H9 (cell line): Measurements from ENCODE around the gene R3HDM4. TPM values are rescaled to one million over a fixed set of nuclear protein-coding genes. Genes with fewer than 3 reads are reported as not detected.

Experiments used
- DNase-seq: peaks from one replicate; pipeline ENCODE4 v3.0.0-alpha.2; 2017
- H2AFZ ChIP-seq: one replicate; pipeline ENCODE4 v1.6.1; 2013; ENCODE audit warnings: mild to moderate bottlenecking, low read length, control low read depth, moderate library complexity
- H2AK5ac ChIP-seq: 2 replicates; pipeline ENCODE4 v1.6.1; 2013; ENCODE audit warnings: low read length, control low read depth, mixed read lengths; ENCODE audit not compliant: insufficient read length
- H2BK120ac ChIP-seq: one replicate; pipeline ENCODE4 v1.6.1; 2013; ENCODE audit warnings: low read depth, mild to moderate bottlenecking, low read length, control low read depth, inconsistent platforms; ENCODE audit not compliant: poor library complexity, severe bottlenecking
- H2BK12ac ChIP-seq: 2 replicates; pipeline ENCODE4 v1.6.1; 2013; ENCODE audit warnings: low read length, control low read depth, mixed read lengths, low read depth; ENCODE audit not compliant: insufficient read length
- H2BK15ac ChIP-seq: 2 replicates; pipeline ENCODE4 v1.6.1; 2013; ENCODE audit warnings: low read depth, low read length, control low read depth
- H2BK20ac ChIP-seq: one replicate; pipeline ENCODE4 v1.6.1; 2013; ENCODE audit warnings: low read depth, mild to moderate bottlenecking, low read length, control low read depth, inconsistent platforms; ENCODE audit not compliant: poor library complexity, severe bottlenecking
- H2BK5ac ChIP-seq: 2 replicates; pipeline ENCODE4 v1.6.1; 2013; ENCODE audit warnings: low read length, control low read depth, mixed read lengths; ENCODE audit not compliant: insufficient read length
- H3K14ac ChIP-seq: 2 replicates; pipeline ENCODE4 v1.6.1; 2013; ENCODE audit warnings: low read length, control low read depth; ENCODE audit not compliant: insufficient read depth
- H3K18ac ChIP-seq: 2 replicates; pipeline ENCODE4 v1.6.1; 2013; ENCODE audit warnings: low read depth, mild to moderate bottlenecking, mixed read lengths, low read length, control low read depth; ENCODE audit not compliant: insufficient read length
- H3K23ac ChIP-seq: 2 replicates; pipeline ENCODE4 v1.6.1; 2013; ENCODE audit warnings: low read length, control low read depth, mixed read lengths, low read depth; ENCODE audit not compliant: insufficient read length
- H3K23me2 ChIP-seq: 2 replicates; pipeline ENCODE4 v1.6.1; 2013; ENCODE audit warnings: low read depth, mild to moderate bottlenecking, mixed read lengths, low read length, control low read depth; ENCODE audit not compliant: insufficient read length, poor library complexity, severe bottlenecking
- H3K27ac ChIP-seq: 2 replicates; pipeline ENCODE4 v1.5.1; 2013; ENCODE audit warnings: low read length, control low read depth, mixed read lengths, low read depth; ENCODE audit not compliant: insufficient read length
- H3K27me3 ChIP-seq: 2 replicates; pipeline ENCODE4 v1.6.1; 2013; ENCODE audit warnings: low read length, control low read depth, inconsistent platforms; ENCODE audit not compliant: insufficient read depth
- H3K4ac ChIP-seq: 2 replicates; pipeline ENCODE4 v1.6.1; 2013; ENCODE audit warnings: low read depth, mild to moderate bottlenecking, control low read depth, inconsistent platforms, low read length, moderate library complexity
- H3K4me1 ChIP-seq: 2 replicates; pipeline ENCODE4 v1.6.1; 2013; ENCODE audit warnings: low read length, control low read depth, inconsistent platforms; ENCODE audit not compliant: insufficient read depth
- H3K4me2 ChIP-seq: 2 replicates; pipeline ENCODE4 v1.6.1; 2013; ENCODE audit warnings: low read length, control low read depth, mixed read lengths; ENCODE audit not compliant: insufficient read length, insufficient read depth
- H3K56ac ChIP-seq: 2 replicates; pipeline ENCODE4 v1.6.1; 2013; ENCODE audit warnings: low read depth, mild to moderate bottlenecking, mixed read lengths, low read length, control low read depth; ENCODE audit not compliant: insufficient read length
- H3K79me1 ChIP-seq: 2 replicates; pipeline ENCODE4 v1.6.1; 2013; ENCODE audit warnings: low read depth, mild to moderate bottlenecking, moderate library complexity, low read length, control low read depth, inconsistent platforms; ENCODE audit not compliant: insufficient read depth, poor library complexity, severe bottlenecking
- H3K79me2 ChIP-seq: 2 replicates; pipeline ENCODE4 v1.6.1; 2013; ENCODE audit warnings: low read length, control low read depth, inconsistent platforms; ENCODE audit not compliant: insufficient read depth
- H3K9ac ChIP-seq: 2 replicates; pipeline ENCODE4 v1.6.1; 2013; ENCODE audit warnings: low read length, control low read depth, mixed read lengths; ENCODE audit not compliant: insufficient read length; ENCODE audit errors: extremely low read depth
- H3K9me3 ChIP-seq: one replicate; pipeline ENCODE4 v1.6.1; 2013; ENCODE audit warnings: low read depth, low read length, inconsistent platforms; ENCODE audit not compliant: control insufficient read depth
- H3T11ph ChIP-seq: one replicate; pipeline ENCODE4 v1.6.1; 2013; ENCODE audit warnings: mild to moderate bottlenecking, low read length, control low read depth, inconsistent platforms
- H4K20me1 ChIP-seq: one replicate; pipeline ENCODE4 v1.6.1; 2013; ENCODE audit not compliant: control insufficient read depth, insufficient read length, insufficient read depth
- H4K5ac ChIP-seq: 2 replicates; pipeline ENCODE4 v1.6.1; 2013; ENCODE audit warnings: low read depth, mild to moderate bottlenecking, mixed read lengths, low read length, control low read depth; ENCODE audit not compliant: insufficient read length
- H4K8ac ChIP-seq: replicated peaks from 2 replicates; pipeline ENCODE4 v1.6.1; 2013; ENCODE audit warnings: low read length, control low read depth, mixed read lengths, low read depth; ENCODE audit not compliant: insufficient read length
- H4K91ac ChIP-seq: 2 replicates; pipeline ENCODE4 v1.6.1; 2013; ENCODE audit warnings: low read depth, mild to moderate bottlenecking, moderate library complexity, mixed read lengths, low read length, control low read depth; ENCODE audit not compliant: insufficient read length
- H3K27ac Mint-ChIP-seq, 3 experiments: 2 replicates in 2 of 3; 3 replicates in 1 of 3; pipeline ENCODE4 v1.8.0; 2020 to 2021; ENCODE audit warnings: mixed read lengths in 3 of 3, mild to moderate bottlenecking in 1 of 3, moderate library complexity in 1 of 3
- H3K27me3 Mint-ChIP-seq: 2 replicates; pipeline ENCODE4 v1.8.0; 2021; ENCODE audit warnings: low read depth, mild to moderate bottlenecking, moderate library complexity, mixed read lengths
- H3K36me3 Mint-ChIP-seq, 3 experiments: 2 replicates in 2 of 3; 3 replicates in 1 of 3; pipeline ENCODE4 v1.8.0; 2020 to 2021; ENCODE audit warnings: low read depth in 3 of 3, mixed read lengths in 3 of 3; ENCODE audit not compliant: insufficient read depth in 1 of 3
- H3K4me1 Mint-ChIP-seq, 2 experiments: 2 replicates each; pipeline ENCODE4 v1.8.0; 2020; ENCODE audit warnings: mixed read lengths in 2 of 2
- H3K4me3 Mint-ChIP-seq, 2 experiments: 2 replicates in 1 of 2; 3 replicates in 1 of 2; pipeline ENCODE4 v1.8.0; 2020 to 2021; ENCODE audit warnings: mild to moderate bottlenecking in 2 of 2, mixed read lengths in 2 of 2, moderate library complexity in 1 of 2
- H3K9me3 Mint-ChIP-seq, 2 experiments: 2 replicates in 1 of 2; 3 replicates in 1 of 2; pipeline ENCODE4 v1.8.0; 2020; ENCODE audit warnings: mild to moderate bottlenecking in 2 of 2, mixed read lengths in 2 of 2, moderate library complexity in 1 of 2
- WGBS: extraction: QIAGEN DNeasy Blood & Tissue Kit; methylation state at CpG from one replicate; pipeline ENCODE4 v1.1.7; 2013; ENCODE audit warnings: missing lambda C conversion rate, low lambda C conversion rate, mixed read lengths; ENCODE audit not compliant: insufficient read length; ENCODE audit errors: extremely low coverage; 5-methylcytosine and 5-hydroxymethylcytosine counted together
- total RNA-seq: library from RNA; stranded (reverse); gene quantifications from 2 replicates; pipeline ENCODE4 v1.2.1, GENCODE V29; 2021
- TF ChIP-seq, protein P1 (sequence below): fragments of 200-600 bp; sonication (generic); conservative IDR thresholded peaks from 3 replicates; pipeline ENCODE4 v1.8.0; 2021; ENCODE audit warnings: antibody characterized with exemption, mild to moderate bottlenecking

The R3HDM4 gene
- total RNA-seq, 1 experiment from 2014 or later: 66.4 TPM

DNA sequence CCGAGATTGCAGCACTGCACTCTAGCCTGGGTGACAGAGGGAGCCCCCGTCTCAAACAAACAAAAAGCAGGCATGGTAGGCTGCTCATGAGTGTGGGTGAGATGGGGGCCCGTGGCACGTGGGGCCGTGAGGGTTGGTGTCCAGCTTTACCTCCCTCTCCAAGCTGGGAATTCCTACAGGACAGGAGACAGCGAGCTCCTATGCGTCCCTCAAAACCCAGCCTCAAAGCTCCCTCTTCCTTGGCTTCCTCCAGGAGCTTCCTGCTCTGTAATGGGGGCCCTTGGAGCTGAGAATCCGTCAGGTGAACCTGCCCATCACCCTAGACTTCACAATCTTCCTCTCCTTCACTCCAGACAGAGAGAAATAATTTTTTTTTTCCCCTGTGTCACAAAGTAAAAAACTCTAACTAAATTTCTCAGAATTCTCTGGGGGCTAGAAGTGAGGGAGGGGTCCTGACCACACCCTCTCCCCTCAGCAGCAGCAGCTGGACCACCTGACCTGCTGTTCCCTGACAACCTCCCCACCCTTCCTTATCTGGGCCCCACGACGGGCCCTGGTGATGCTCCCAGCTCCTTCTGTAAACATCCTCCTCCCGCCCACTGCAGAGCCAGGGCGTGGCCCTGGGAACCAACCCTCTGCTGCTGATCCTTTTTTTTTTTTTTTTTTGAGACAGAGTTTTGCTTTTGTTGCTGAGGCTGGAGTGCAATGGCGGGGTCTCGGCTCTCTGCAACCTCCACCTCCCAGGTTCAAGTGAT lies 49.0 kb upstream of the R3HDM4 start:
- H3K27me3 ChIP-seq: no peaks in the 10 kb centered on the region
- no peaks in the 10 kb centered on the region for H4K20me1 ChIP-seq
- no peak overlapping the region for H3K4me2 ChIP-seq
- H2BK15ac ChIP-seq: no peak overlapping the region
- Mint-ChIP-seq H3K27me3 (no peaks in the 10 kb centered on the region), H3K36me3 (peaks cover 28 to 58% (median 47%) of the 10 kb centered on the region in 3 experiments), H3K4me1 (peaks cover 4 to 31% of the 10 kb centered on the region in 2 experiments), H3K4me3 (no peak overlapping the region; a peak in 1 of 5 replicates), H3K9me3 (peaks cover 2 to 4% of the 10 kb centered on the region in 2 experiments; a peak in 3 of 5 replicates), H3K27ac (peak overlapping the region in 2 of 3 experiments; percentile 25 to 40; a peak in 2 of 7 replicates)
- H3K56ac ChIP-seq: no peak overlapping the region
- DNase-seq: no peak
- no peak overlapping the region for H4K91ac ChIP-seq
- no peak overlapping the region for H2AK5ac ChIP-seq
- H3K23me2 ChIP-seq: no peaks in the 10 kb centered on the region
- H3K79me2 ChIP-seq: no peaks in the 10 kb centered on the region
- no peaks in the 10 kb centered on the region for H3K9me3 ChIP-seq
- no peaks in the 10 kb centered on the region for H3K79me1 ChIP-seq
- H3T11ph ChIP-seq: no peak overlapping the region
- H4K8ac ChIP-seq: no peak overlapping the region
- no peak overlapping the region for H3K14ac ChIP-seq
- H3K9ac ChIP-seq: no peak overlapping the region
- WGBS: no CpG with 5 or more reads among the region's 14 CpGs
- no peak overlapping the region for H2BK12ac ChIP-seq
- no peak overlapping the region for H4K5ac ChIP-seq
- H3K27ac ChIP-seq: no peak overlapping the region
- TF ChIP-seq, protein P1, sequence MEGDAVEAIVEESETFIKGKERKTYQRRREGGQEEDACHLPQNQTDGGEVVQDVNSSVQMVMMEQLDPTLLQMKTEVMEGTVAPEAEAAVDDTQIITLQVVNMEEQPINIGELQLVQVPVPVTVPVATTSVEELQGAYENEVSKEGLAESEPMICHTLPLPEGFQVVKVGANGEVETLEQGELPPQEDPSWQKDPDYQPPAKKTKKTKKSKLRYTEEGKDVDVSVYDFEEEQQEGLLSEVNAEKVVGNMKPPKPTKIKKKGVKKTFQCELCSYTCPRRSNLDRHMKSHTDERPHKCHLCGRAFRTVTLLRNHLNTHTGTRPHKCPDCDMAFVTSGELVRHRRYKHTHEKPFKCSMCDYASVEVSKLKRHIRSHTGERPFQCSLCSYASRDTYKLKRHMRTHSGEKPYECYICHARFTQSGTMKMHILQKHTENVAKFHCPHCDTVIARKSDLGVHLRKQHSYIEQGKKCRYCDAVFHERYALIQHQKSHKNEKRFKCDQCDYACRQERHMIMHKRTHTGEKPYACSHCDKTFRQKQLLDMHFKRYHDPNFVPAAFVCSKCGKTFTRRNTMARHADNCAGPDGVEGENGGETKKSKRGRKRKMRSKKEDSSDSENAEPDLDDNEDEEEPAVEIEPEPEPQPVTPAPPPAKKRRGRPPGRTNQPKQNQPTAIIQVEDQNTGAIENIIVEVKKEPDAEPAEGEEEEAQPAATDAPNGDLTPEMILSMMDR: no peak
- no peak overlapping the region for H2BK20ac ChIP-seq
- no peak overlapping the region for H2BK120ac ChIP-seq
- no peak overlapping the region for H3K23ac ChIP-seq
- no peak overlapping the region for H3K4ac ChIP-seq
- no peak overlapping the region for H3K18ac ChIP-seq
- no peak overlapping the region for H2BK5ac ChIP-seq
- H3K4me1 ChIP-seq: no peaks in the 10 kb centered on the region
- no peak overlapping the region for H2AFZ ChIP-seq
